HCT116 (cell line): ENCODE measurements around the gene NBDY.
"Not testable (repeated sequence)": the region's sequence is repeated elsewhere in the genome, so short reads cannot be mapped to it uniquely, and the experiment has no call there.

Source experiments
- CTCF ChIP-seq, 3 experiments: fragments of 200-600 bp in 1 of 3; sonication (generic) in 1 of 3; IDR thresholded peaks in 2 of 3; conservative IDR thresholded peaks in 1 of 3; 2 replicates each; pipeline ENCODE4 v1.5.1; 2012 to 2017; ENCODE audit warnings: low read depth in 2 of 3, low read length in 2 of 3, antibody characterized with exemption in 1 of 3, borderline replicate concordance in 1 of 3, control low read depth in 1 of 3, mild to moderate bottlenecking in 1 of 3, mixed read lengths in 1 of 3, mixed run types in 1 of 3, moderate library complexity in 1 of 3; ENCODE audit not compliant: insufficient read depth in 1 of 3
- EZH2 ChIP-seq: fragments of 200-600 bp; sonication (generic); IDR thresholded peaks from 2 replicates; pipeline ENCODE4 v1.6.1; 2017; ENCODE audit warnings: antibody characterized with exemption, mixed run types
- JUND ChIP-seq: IDR thresholded peaks from 2 replicates; pipeline ENCODE4 v1.6.1; 2012
- RAD21 ChIP-seq: IDR thresholded peaks from 2 replicates; pipeline ENCODE4 v1.6.1; 2012; ENCODE audit warnings: low read depth, mild to moderate bottlenecking

- TF ChIP-seq CTCF (IDR thresholded peaks at IDR 0.05 in 2 of 3, conservative IDR thresholded peaks at IDR 0.05 in 1 of 3; ENCODE audit: borderline replicate concordance in 1 of 3, insufficient read depth in 1 of 3, low read depth in 2 of 3, low read length in 2 of 3); RAD21; EZH2; JUND: not testable (repeated sequence)
These were observed 24.5 kb upstream of the NBDY start for GRCh38 chrX:56704530-56704929.
